Nucleus accumbens (tissue), 56 donors: ENCODE measurements around the gene AUTS2.

Experiments
- DNase-seq, 56 donors: peaks; one replicate each; lab custom pipeline; 2025; lab: John Stamatoyannopoulos, UW

The AUTS2 gene

GRCh38 chr7:70132852-70133690 is 534.8 kb downstream of the AUTS2 start:
- peak in 9 of 56 donors; percentile 0 to 6 (median 4) for DNase-seq

GRCh38 chr7:70134029-70134770 is 535.9 kb downstream of the AUTS2 start:
- DNase-seq: no peak

- DNase-seq: no peak
These were observed 537.4 kb downstream of the AUTS2 start for GRCh38 chr7:70135656-70136055.

- DNase-seq: no peak
These were observed 538.9 kb downstream of the AUTS2 start for GRCh38 chr7:70137126-70137525.

GRCh38 chr7:70142247-70142932 is 544.1 kb downstream of the AUTS2 start:
- no peak for DNase-seq

GRCh38 chr7:70143075-70144044 is 545.1 kb downstream of the AUTS2 start:
- no peak for DNase-seq

- DNase-seq: no peak
These were observed 550.7 kb downstream of the AUTS2 start for GRCh38 chr7:70148997-70149396.

GRCh38 chr7:70152313-70152712 is 554.0 kb downstream of the AUTS2 start:
- DNase-seq: no peak

GRCh38 chr7:70153933-70154332 is 555.7 kb downstream of the AUTS2 start:
- DNase-seq: no peak

- DNase-seq: no peak
These were observed 556.4 kb downstream of the AUTS2 start for GRCh38 chr7:70154521-70155180.

- DNase-seq: no peak
These were observed 557.8 kb downstream of the AUTS2 start for GRCh38 chr7:70156057-70156456.

GRCh38 chr7:70159121-70159520 is 560.8 kb downstream of the AUTS2 start:
- DNase-seq: no peak

- DNase-seq: no peak
These were observed 567.3 kb downstream of the AUTS2 start for GRCh38 chr7:70165477-70166170.

GRCh38 chr7:70171369-70171920 is 573.2 kb downstream of the AUTS2 start:
- no peak for DNase-seq

GRCh38 chr7:70177166-70177565 is 578.9 kb downstream of the AUTS2 start:
- no peak for DNase-seq

GRCh38 chr7:70178211-70178610 is 579.9 kb downstream of the AUTS2 start:
- no peak for DNase-seq

- no peak for DNase-seq
These were observed 580.5 kb downstream of the AUTS2 start for GRCh38 chr7:70178787-70179186.

- no peak for DNase-seq
These were observed 584.2 kb downstream of the AUTS2 start for GRCh38 chr7:70182521-70182920.

- DNase-seq: no peak
These were observed 585.0 kb downstream of the AUTS2 start for GRCh38 chr7:70183278-70183677.
